ENCODE data around the gene C12orf57. TPM values are rescaled to one million over a fixed set of nuclear protein-coding genes. Genes with fewer than 3 reads are reported as not detected.

C12orf57 gene
- total and polyA plus RNA-seq, 2 of the 8 experiments (the other 6 are each of a cell fraction or from before 2014, with no cell fraction given) = 174 to 993 TPM

- H3K27me3 ChIP-seq (replicated peaks in 1 of 4; ENCODE audit: control insufficient read depth in 3 of 4, extremely low read depth in 1 of 4, insufficient read depth in 3 of 4, low read length in 3 of 4) = no peaks in the 10 kb centered on the region
- no peaks in the 10 kb centered on the region for H3K9me3 ChIP-seq (ENCODE audit: insufficient read depth in 2 of 2, low read depth in 1 of 2, low read length in 1 of 2)
- no peak overlapping the region for H4K5ac ChIP-seq (ENCODE audit: insufficient read length, low read depth, low read length)
- no peak for FAIRE-seq
- H4K8ac ChIP-seq (ENCODE audit: extremely low read depth, insufficient read depth, low read length) = 0 out of 2 replicates have a peak overlapping the region, but pooled peaks have one; percentile 14
- H2BK5ac ChIP-seq (ENCODE audit: low read depth, low read length) = peak overlapping the region; percentile 52; the same call in 1 of the 2 replicates
- TF ChIP-seq KDM1A (IDR thresholded peaks at IDR 0.05; ENCODE audit: borderline replicate concordance, low read length) (no peak), EGR1 (IDR thresholded peaks at IDR 0.05; ENCODE audit: borderline replicate concordance, low read depth, low read length) (no peak), MAX (IDR thresholded peaks at IDR 0.05) (no peak), CBX5 (IDR thresholded peaks at IDR 0.05; ENCODE audit: low read depth, low read length) (no peak), RFX5 (IDR thresholded peaks at IDR 0.05; ENCODE audit: borderline replicate concordance, low read depth, low read length) (no peak), POLR2AphosphoS5 (IDR thresholded peaks at IDR 0.05; ENCODE audit: low read depth, low read length) (no peak), SP4 (IDR thresholded peaks at IDR 0.05; ENCODE audit: low read length) (no peak), JUND (IDR thresholded peaks at IDR 0.05; ENCODE audit: low read length) (no peak), SIN3A (conservative IDR thresholded peaks at IDR 0.05 in 1 of 2, IDR thresholded peaks at IDR 0.05 in 1 of 2; ENCODE audit: low read depth in 1 of 2, low read length in 2 of 2) (no peak), RAD21 (IDR thresholded peaks at IDR 0.05 in 1 of 2, conservative IDR thresholded peaks at IDR 0.05 in 1 of 2; ENCODE audit: low read depth in 2 of 2, low read length in 2 of 2) (no peak), ATF3 (IDR thresholded peaks at IDR 0.05; ENCODE audit: insufficient read depth, low read depth, low read length) (no peak)
- no peaks in the 10 kb centered on the region for H4K20me1 ChIP-seq (replicated peaks in 1 of 2; ENCODE audit: control insufficient read depth in 1 of 2, insufficient read depth in 2 of 2, low read length in 2 of 2)
- H3K56ac ChIP-seq (replicated peaks; ENCODE audit: insufficient read length, low read depth, low read length) = no peak overlapping the region
- H3K23me2 ChIP-seq (ENCODE audit: low read depth, low read length) = peaks cover 4% of the 10 kb centered on the region
- no peak overlapping the region for H2AFZ ChIP-seq (ENCODE audit: low read length)
- POLR2A ChIA-PET (ENCODE audit: partially characterized antibody) = interaction anchor here (2.2 to 44.0 kb wide), 5 partner anchors 9 to 82 kb away, joined by 8 to 1596 read pairs (median 21); partner anchors contain the start of genes ATN1, C12orf57, EMG1 and ENO2
- CTCF ChIA-PET (ENCODE audit: partially characterized antibody) = interaction anchor here (0.8 to 2.9 kb wide), 8 partner anchors 10 to 189 kb away, joined by 3 to 35 read pairs (median 4); no protein-coding TSS in a partner anchor
- H3K4me2 ChIP-seq (ENCODE audit: insufficient read depth in 1 of 2, low read depth in 2 of 2, low read length in 2 of 2) = no peak overlapping the region
- H3K23ac ChIP-seq (ENCODE audit: insufficient read length) = no peak overlapping the region
- no peak overlapping the region for H2BK120ac ChIP-seq (replicated peaks; ENCODE audit: low read depth, low read length)
- H3K79me2 ChIP-seq (ENCODE audit: control insufficient read depth in 1 of 2, insufficient read depth in 2 of 2, low read length in 2 of 2) = no peaks in the 10 kb centered on the region; a peak in 1 of 4 replicates
- H3K18ac ChIP-seq (ENCODE audit: extremely low read depth, low read length) = no peak overlapping the region
- no peak overlapping the region for H3K14ac ChIP-seq (ENCODE audit: insufficient read length)
- 0 out of 2 replicates have a peak overlapping the region, but pooled peaks have one; percentile 17 for H2BK12ac ChIP-seq (ENCODE audit: low read depth, low read length)
- no peak for DNase-seq (ENCODE audit: low read depth in 1 of 2, low spot score in 2 of 2)
- H3K4ac ChIP-seq (replicated peaks; ENCODE audit: insufficient read length, low read depth, low read length) = no peak overlapping the region
- H3K36me3 ChIP-seq (ENCODE audit: control insufficient read depth in 2 of 4, insufficient read depth in 4 of 4, low read length in 3 of 4) = no peaks in the 10 kb centered on the region
- 87% methylated on average over 20 of the region's 20 CpGs; no CpG with 5 or more reads in 1 of the 2 experiments for WGBS, 2 experiments (ENCODE audit: extremely low coverage in 1 of 2, insufficient coverage in 1 of 2, insufficient read length in 1 of 2, insufficient replicate concordance in 2 of 2, low coverage in 1 of 2, low lambda C conversion rate in 2 of 2, missing lambda C conversion rate in 1 of 2)
- no peak overlapping the region for H3K4me3 ChIP-seq (ENCODE audit: extremely low read depth in 1 of 4, insufficient read depth in 2 of 4, low read depth in 3 of 4, low read length in 4 of 4)
- no peak overlapping the region for H2AK5ac ChIP-seq (ENCODE audit: low read depth, low read length)
- peaks cover 0 to 18% (median 10%) of the 10 kb centered on the region in 4 experiments; a peak in 6 of 7 replicates for H3K4me1 ChIP-seq (replicated peaks in 1 of 4; ENCODE audit: control insufficient read depth in 3 of 4, insufficient read depth in 4 of 4, low read length in 3 of 4)
- H3K79me1 ChIP-seq (ENCODE audit: low read depth, low read length) = peaks cover 5% of the 10 kb centered on the region
- no peak overlapping the region for H2BK20ac ChIP-seq (ENCODE audit: low read length)
- no peak overlapping the region for H4K91ac ChIP-seq (replicated peaks; ENCODE audit: insufficient read length, low read length)
- H3K9ac ChIP-seq (replicated peaks in 1 of 4; ENCODE audit: extremely low read depth in 1 of 4, low read depth in 3 of 4, low read length in 3 of 4) = no peak overlapping the region
- no peak overlapping the region for H3K27ac ChIP-seq (ENCODE audit: low read depth, low read length)
- H2BK15ac ChIP-seq (ENCODE audit: low read length) = no peak overlapping the region
These were observed 7.8 kb downstream of the C12orf57 start for GRCh38 chr12:6951551-6952120.

All from H1 (cell line).